Psoas muscle (tissue), 8 donors: ENCODE measurements around the gene DNAH11. TPM values are rescaled to one million over a fixed set of nuclear protein-coding genes. Genes with fewer than 3 reads are reported as not detected.

Source experiments
- ATAC-seq, 4 donors: fragments of 200-7000 bp; cut with Tn5 transposase; one replicate each; pipeline ENCODE4 v1.9.1; 2020; ENCODE audit warnings: moderate library complexity in 3 of 4, mild to moderate bottlenecking in 2 of 4
- DNase-seq, 2 donors: peaks; one replicate each; pipeline ENCODE4 v3.0.0-alpha.2; 2020
- H3K27ac ChIP-seq: fragments of 200-600 bp; one replicate; pipeline ENCODE4 v1.8.0; 2022
- H3K27me3 ChIP-seq, 3 donors: fragments of 200-600 bp in 1 of 3; one replicate each; pipeline versions ENCODE4 v1.6.1 to v1.8.0; 2013 to 2022; ENCODE audit warnings: low read length in 2 of 3, mild to moderate bottlenecking in 2 of 3, moderate library complexity in 1 of 3; ENCODE audit not compliant: insufficient read depth in 3 of 3
- H3K36me3 ChIP-seq, 2 donors: fragments of 200-600 bp in 1 of 2; one replicate each; pipeline versions ENCODE4 v1.6.1 to v1.8.0; 2013 to 2022; ENCODE audit warnings: low read depth in 1 of 2, mild to moderate bottlenecking in 1 of 2, moderate library complexity in 1 of 2; ENCODE audit not compliant: insufficient read depth in 1 of 2
- H3K4me1 ChIP-seq: fragments of 200-600 bp; one replicate; pipeline ENCODE4 v1.8.0; 2022
- H3K4me3 ChIP-seq: fragments of 200-600 bp; one replicate; pipeline ENCODE4 v1.8.0; 2022; ENCODE audit warnings: mild to moderate bottlenecking
- H3K9me3 ChIP-seq: fragments of 200-600 bp; one replicate; pipeline ENCODE4 v1.8.0; 2022
- CTCF ChIP-seq: fragments of 200-600 bp; IDR thresholded peaks from one replicate; pipeline ENCODE4 v1.8.0; 2022; ENCODE audit warnings: antibody characterized with exemption
- WGBS, 3 donors: extraction: QIAGEN DNeasy Blood & Tissue Kit; methylation state at CpG; one replicate each; pipeline versions ENCODE4 v1.1.6 to v1.1.7; 2013; 5-methylcytosine and 5-hydroxymethylcytosine counted together
- intact Hi-C, 2 donors: fragments of 100-400 bp; cut with DNase I; formaldehyde crosslinking; loops; one replicate each; pipeline versions ENCODE4 v1.11.0 to v1.14.2; 2022
- polyA plus RNA-seq, 3 donors: library from polyadenylated mRNA; stranded (reverse); fragments of 200-250 nt; gene quantifications; one replicate each; pipeline ENCODE4 v1.2.3, GENCODE V29; 2013
- total RNA-seq, 4 donors: library from RNA; stranded (reverse); fragmentation: NEBNext Ultra II Directional in 2 of 4; extraction: Animal tissue kit (Norgen Biotek cat#: 25700) in 2 of 4; gene quantifications; one replicate each; pipeline versions ENCODE4 v1.2.1 to v1.2.4, GENCODE V29; 2021 to 2023
- donor health status: healthy with polysubstance abuse.
- donor health status: DM: no; HTN: no; CAD: no; lungs with moderate emphysema.
- donor health status: Bipolar disorder and iron deficiency.
- donor health status: healthy.
- donor health status: DM: yes; HTN: yes; CAD: no.
- donor health status: DM: no; HTN: no; CAD: no.
- donor health status: DM: no; HTN: no; CAD: no.
- donor health status: DM: yes; HTN: yes; CAD: no.

The DNAH11 gene
- total and polyA plus RNA-seq, 7 donors, result 0.01 to 0.93 (median 0.28) TPM

GRCh38 chr7:21608465-21608864, 65.6 kb downstream of the DNAH11 start:
- H3K9me3 ChIP-seq, result no peaks in the 10 kb centered on the region
- DNase-seq, result no peak
- no peaks in the 10 kb centered on the region for H3K36me3 ChIP-seq
- H3K4me1 ChIP-seq, result no peaks in the 10 kb centered on the region
- 65 to 72% (median 66%) methylated on average over 3 of the region's 3 CpGs for WGBS, 3 donors
- H3K4me3 ChIP-seq, result no peak overlapping the region
- TF ChIP-seq CTCF, result no peak
- no peaks in the 10 kb centered on the region for H3K27me3 ChIP-seq
- no peak overlapping the region for H3K27ac ChIP-seq
- ATAC-seq, result no peak
- intact Hi-C loops, result no loop called here

- no peaks in the 10 kb centered on the region for H3K27me3 ChIP-seq
- intact Hi-C loops, result no loop called here
- TF ChIP-seq CTCF, result no peak
- no peak overlapping the region for H3K4me3 ChIP-seq
- H3K36me3 ChIP-seq, result no peaks in the 10 kb centered on the region
- H3K9me3 ChIP-seq, result no peaks in the 10 kb centered on the region
- WGBS, 3 donors, result 78 to 85% (median 84%) methylated on average over 4 of the region's 4 CpGs
- no peak overlapping the region for H3K27ac ChIP-seq
- no peaks in the 10 kb centered on the region for H3K4me1 ChIP-seq
- no peak for ATAC-seq
- DNase-seq, result no peak
These were observed 68.3 kb downstream of the DNAH11 start for GRCh38 chr7:21611129-21611528.

- no peaks in the 10 kb centered on the region for H3K9me3 ChIP-seq
- H3K4me1 ChIP-seq, result no peaks in the 10 kb centered on the region
- DNase-seq (no peak), ATAC-seq (no peak)
- WGBS, 3 donors, result 17 to 29% (median 24%) methylated on average over 2 of the region's 2 CpGs
- H3K27ac ChIP-seq, result no peak overlapping the region
- no peak for TF ChIP-seq CTCF
- H3K36me3 ChIP-seq, result no peaks in the 10 kb centered on the region
- intact Hi-C loops, result no loop called here
- no peaks in the 10 kb centered on the region for H3K27me3 ChIP-seq
- H3K4me3 ChIP-seq, result no peak overlapping the region
These were observed 73.3 kb downstream of the DNAH11 start for GRCh38 chr7:21616091-21616490.

GRCh38 chr7:21616796-21617436, 74.1 kb downstream of the DNAH11 start:
- H3K27ac ChIP-seq, result no peak overlapping the region
- peak in 1 of 4 donors; percentile 8 for ATAC-seq

More at GRCh38 chr7:21616796-21617436, 74.1 kb downstream of the DNAH11 start:
- Histone ChIP-seq H3K4me1 (no peaks in the 10 kb centered on the region), H3K36me3 (no peaks in the 10 kb centered on the region), H3K9me3 (no peaks in the 10 kb centered on the region), H3K27me3 (no peaks in the 10 kb centered on the region), H3K4me3 (no peak overlapping the region)
- intact Hi-C loops, result no loop called here
- no peak for DNase-seq
- WGBS, 3 donors, result 70 to 76% (median 70%) methylated on average over 7 of the region's 7 CpGs
- TF ChIP-seq CTCF, result no peak
